PC-9 (cell line): ENCODE data around the gene GOLGA6C. TPM values are rescaled to one million over a fixed set of nuclear protein-coding genes. Genes with fewer than 3 reads are reported as not detected.
"Not testable (repeated sequence)": the region's sequence is repeated elsewhere in the genome, so short reads cannot be mapped to it uniquely, and the experiment has no call there.

Source experiments
- BruUV-seq: library from RNA; stranded (reverse); fragments of 400-500 nt; replicated peaks from 2 replicates; lab custom pipeline; 2021; lab: Mats Ljungman, UMichigan
- CTCF ChIA-PET: fragments of 300-600 bp; sonication (Branson Sonifier 250); formaldehyde crosslinking; loops from one replicate; lab custom pipeline; 2022; ENCODE audit warnings: antibody characterized with exemption; lab: Charles Lee
- POLR2A ChIA-PET: fragments of 300-600 bp; sonication (Branson Sonifier 250); formaldehyde crosslinking; loops from one replicate; lab custom pipeline; 2022; ENCODE audit warnings: antibody characterized with exemption; ENCODE audit not compliant: unreplicated experiment; lab: Charles Lee
- DNase-seq, 2 experiments: peaks; one replicate each; pipeline versions ENCODE4 v3.0.0 to v3.0.0-alpha.2; 2015 to 2022; ENCODE audit warnings: mixed read lengths in 1 of 2
- H2AFZ ChIP-seq: fragments of 200-600 bp; sonication (generic); 2 replicates; pipeline ENCODE4 v1.8.1; 2017; ENCODE audit warnings: antibody characterized with exemption
- H3F3A ChIP-seq: fragments of 200-600 bp; sonication (generic); 2 replicates; pipeline ENCODE4 v1.8.1; 2017; ENCODE audit warnings: antibody characterized with exemption, mild to moderate bottlenecking, low read depth; ENCODE audit not compliant: insufficient read depth
- H3K27ac ChIP-seq: fragments of 200-600 bp; sonication (generic); 2 replicates; pipeline ENCODE4 v1.6.1; 2016; ENCODE audit warnings: mixed run types
- H3K27me3 ChIP-seq: fragments of 200-600 bp; sonication (generic); 2 replicates; pipeline ENCODE4 v1.6.1; 2016; ENCODE audit warnings: low read depth, mixed run types; ENCODE audit not compliant: insufficient read depth
- H3K36me3 ChIP-seq: fragments of 200-600 bp; sonication (generic); 2 replicates; pipeline ENCODE4 v1.6.1; 2016; ENCODE audit warnings: low read depth, mixed run types
- H3K4me1 ChIP-seq: fragments of 200-600 bp; sonication (generic); replicated peaks from 2 replicates; pipeline ENCODE4 v1.6.1; 2016; ENCODE audit warnings: mixed run types; ENCODE audit not compliant: insufficient read depth
- H3K4me2 ChIP-seq: fragments of 200-600 bp; sonication (generic); 2 replicates; pipeline ENCODE4 v1.6.1; 2017; ENCODE audit warnings: mixed run types
- H3K4me3 ChIP-seq: fragments of 200-600 bp; sonication (generic); 2 replicates; pipeline ENCODE4 v1.6.1; 2016; ENCODE audit warnings: mixed run types
- H3K79me2 ChIP-seq: fragments of 200-600 bp; sonication (generic); 2 replicates; pipeline ENCODE4 v1.6.1; 2017; ENCODE audit warnings: low read depth, mixed run types
- H3K9me2 ChIP-seq: fragments of 200-600 bp; sonication (generic); 2 replicates; pipeline ENCODE4 v1.8.1; 2017; ENCODE audit warnings: mild to moderate bottlenecking; ENCODE audit not compliant: insufficient read depth
- H3K9me3 ChIP-seq: fragments of 200-600 bp; sonication (generic); 2 replicates; pipeline ENCODE4 v1.8.1; 2016; ENCODE audit warnings: low read depth; ENCODE audit not compliant: insufficient read depth
- H4K20me1 ChIP-seq: fragments of 200-600 bp; sonication (generic); 2 replicates; pipeline ENCODE4 v1.8.1; 2017; ENCODE audit not compliant: insufficient read depth
- CTCF ChIP-seq: fragments of 200-600 bp; sonication (generic); conservative IDR thresholded peaks from 2 replicates; pipeline ENCODE4 v1.6.1; 2017; ENCODE audit warnings: mixed run types, antibody characterized with exemption, mild to moderate bottlenecking, moderate library complexity
- EZH2 ChIP-seq: fragments of 200-600 bp; sonication (generic); IDR thresholded peaks from 2 replicates; pipeline ENCODE4 v1.8.0; 2017; ENCODE audit warnings: antibody characterized with exemption, low read depth
- intact Hi-C: fragments of 100-400 bp; cut with micrococcal nuclease; formaldehyde crosslinking; loops from one replicate; pipeline ENCODE4 v1.10.0; 2022; ENCODE audit not compliant: unreplicated experiment
- total RNA-seq: library from RNA; stranded (reverse); gene quantifications from 2 replicates; pipeline ENCODE4 v1.2.3, GENCODE V29; 2021

The GOLGA6C gene
- total RNA-seq, 1 experiment from 2014 or later = not detected

- ChIA-PET CTCF (no interaction called here), POLR2A (no interaction called here)
- H3K9me2 ChIP-seq = no peaks in the 10 kb centered on the region
- BruUV-seq = no TSS peak
- peaks cover 25% of the 10 kb centered on the region for H3K27me3 ChIP-seq
- no peaks in the 10 kb centered on the region for H3K79me2 ChIP-seq
- DNase-seq = peak in 1 of 2 experiments; percentile 12
- H3K4me1 ChIP-seq = no peaks in the 10 kb centered on the region
- no peak overlapping the region for H2AFZ ChIP-seq
- H3K36me3 ChIP-seq = no peaks in the 10 kb centered on the region
- H4K20me1 ChIP-seq = no peaks in the 10 kb centered on the region
- peaks cover 4% of the 10 kb centered on the region; the same call in 1 of the 2 replicates for H3F3A ChIP-seq
- H3K4me3 ChIP-seq = no peak overlapping the region
- H3K27ac ChIP-seq = no peak overlapping the region
- H3K4me2 ChIP-seq = no peak overlapping the region
- TF ChIP-seq CTCF = no peak
- TF ChIP-seq EZH2 = no peak
- no peaks in the 10 kb centered on the region for H3K9me3 ChIP-seq
- intact Hi-C loops = no loop called here
Observed at GRCh38 chr15:75223688-75224087, 34.4 kb upstream of the GOLGA6C start.

GRCh38 chr15:75224281-75224680, 33.9 kb upstream of the GOLGA6C start:
- intact Hi-C loops = no loop called here
- Histone ChIP-seq H3K4me1 (no peaks in the 10 kb centered on the region), H3F3A (no peaks in the 10 kb centered on the region; the same call in 1 of the 2 replicates), H3K9me3 (no peaks in the 10 kb centered on the region), H3K9me2 (no peaks in the 10 kb centered on the region), H2AFZ (no peak overlapping the region), H4K20me1 (no peaks in the 10 kb centered on the region), H3K4me2 (no peak overlapping the region), H3K4me3 (no peak overlapping the region), H3K27me3 (peaks cover 28% of the 10 kb centered on the region), H3K36me3 (no peaks in the 10 kb centered on the region), H3K79me2 (no peaks in the 10 kb centered on the region), H3K27ac (no peak overlapping the region)
- ChIA-PET CTCF (no interaction called here), POLR2A (interaction anchor here (0.7 kb wide), 1 partner anchor 618 kb away, joined by 3 read pairs; no protein-coding TSS in a partner anchor)
- DNase-seq = peak in 1 of 2 experiments; percentile 1
- BruUV-seq = no TSS peak
- no peak for TF ChIP-seq EZH2
- TF ChIP-seq CTCF = no peak

GRCh38 chr15:75225102-75225836, 32.9 kb upstream of the GOLGA6C start:
- H2AFZ ChIP-seq, DNase-seq, H3K27ac ChIP-seq, H3F3A ChIP-seq, H3K9me3 ChIP-seq, H3K4me1 ChIP-seq, H3K36me3 ChIP-seq, POLR2A ChIA-PET, H3K4me2 ChIP-seq, BruUV-seq, H3K9me2 ChIP-seq, H3K79me2 ChIP-seq, CTCF ChIA-PET, intact Hi-C loops, H3K4me3 ChIP-seq, H4K20me1 ChIP-seq: not testable (repeated sequence)
- H3K27me3 ChIP-seq = peaks cover 34% of the 10 kb centered on the region
